Myocyte (in vitro differentiated cells): ENCODE measurements around the gene PDZD4. TPM values are rescaled to one million over a fixed set of nuclear protein-coding genes. Genes with fewer than 3 reads are reported as not detected.
A peak's percentile ranks its signal among the peaks of the same experiment; 100 is the strongest.

ENCODE experiments used
- DNase-seq: peaks from one replicate; pipeline ENCODE4 v3.0.0-alpha.2; 2012; ENCODE audit warnings: low read depth
- total RNA-seq: library from RNA; depleted of rRNA; stranded (reverse); fragments of >200 nt; gene quantifications from 2 replicates; pipeline ENCODE4 v1.2.3, GENCODE V29; 2014

The PDZD4 gene
- total RNA-seq, 1 donor from 2014 or later: 1.4 TPM

DNA sequence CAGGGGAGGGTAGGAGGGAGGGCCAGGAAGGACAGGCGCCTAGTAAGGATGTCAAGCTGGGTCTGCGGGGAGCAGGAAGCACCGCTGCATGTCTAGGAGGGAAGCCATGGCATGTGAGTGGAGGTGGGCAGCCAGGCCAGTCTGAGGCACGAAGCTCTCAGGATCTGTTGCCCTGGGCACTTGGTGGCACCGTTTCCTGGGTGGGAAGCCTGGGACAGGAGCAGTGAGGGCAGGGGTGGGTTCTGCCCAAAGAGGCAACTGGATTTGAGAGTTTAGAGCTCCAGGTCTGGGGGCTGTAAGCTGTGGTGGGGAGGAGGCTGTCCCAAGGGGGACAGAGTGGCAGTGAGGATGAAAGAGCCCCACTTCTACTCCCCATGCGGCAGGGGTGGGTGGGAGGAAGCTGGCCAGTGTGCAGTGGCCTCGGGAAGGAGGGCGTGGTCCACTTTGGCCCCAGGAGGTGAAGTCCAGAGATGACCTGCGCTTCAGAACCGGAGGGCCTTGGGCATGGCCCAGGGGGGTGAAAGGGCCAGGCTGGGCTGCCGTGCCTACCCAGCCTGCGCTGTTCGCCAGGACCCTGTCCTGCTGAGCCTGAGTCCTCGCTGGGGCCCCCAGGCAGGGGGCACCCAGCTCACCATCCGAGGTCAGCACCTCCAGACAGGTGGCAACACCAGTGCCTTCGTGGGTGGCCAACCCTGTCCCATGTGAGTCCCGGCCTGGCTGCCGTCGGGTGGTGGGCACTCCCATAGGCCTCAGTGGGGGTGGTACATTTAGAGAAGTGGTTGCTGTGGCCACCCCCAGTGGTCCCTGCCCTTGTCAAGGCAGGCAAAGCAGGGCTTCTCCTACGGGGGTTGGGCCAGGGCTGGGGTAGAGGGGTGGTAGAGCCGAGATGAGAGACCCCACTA, 57.8 kb downstream of the PDZD4 start:
- no peak for DNase-seq

DNA sequence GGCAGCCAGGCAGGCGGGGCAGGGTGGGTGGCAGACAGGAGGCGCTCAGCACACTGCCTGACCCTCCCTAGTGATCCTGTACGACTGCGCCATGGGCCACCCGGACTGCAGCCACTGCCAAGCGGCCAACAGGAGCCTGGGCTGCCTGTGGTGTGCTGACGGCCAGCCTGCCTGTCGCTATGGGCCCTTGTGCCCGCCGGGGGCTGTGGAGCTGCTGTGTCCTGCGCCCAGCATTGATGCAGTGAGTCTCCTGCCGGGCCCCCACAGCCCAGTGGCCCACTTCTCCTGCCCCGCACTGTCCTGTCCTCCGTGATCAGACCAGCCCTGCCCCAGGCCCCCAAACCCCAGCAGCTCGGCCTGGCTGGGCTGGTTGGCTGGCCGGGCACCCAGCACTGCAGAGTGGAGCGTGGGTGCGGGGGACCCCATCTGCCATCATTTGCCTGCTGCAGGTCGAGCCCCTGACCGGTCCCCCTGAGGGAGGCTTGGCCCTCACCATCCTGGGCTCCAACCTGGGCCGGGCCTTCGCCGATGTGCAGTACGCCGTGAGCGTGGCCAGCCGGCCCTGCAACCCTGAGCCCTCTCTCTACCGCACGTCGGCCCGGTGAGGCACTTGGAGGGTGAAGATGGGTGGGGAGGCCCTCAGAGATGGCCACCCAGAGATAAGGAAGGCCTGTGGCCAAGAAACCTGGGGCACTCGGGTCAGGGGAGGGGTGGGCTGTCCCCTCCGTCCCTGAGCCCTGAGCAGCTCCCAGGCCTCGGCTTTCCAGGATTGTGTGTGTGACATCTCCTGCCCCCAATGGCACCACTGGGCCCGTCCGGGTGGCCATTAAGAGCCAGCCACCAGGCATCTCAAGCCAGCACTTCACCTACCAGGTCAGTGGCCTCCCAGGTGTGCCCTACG, 58.7 kb downstream of the PDZD4 start:
- no peak for DNase-seq

DNA sequence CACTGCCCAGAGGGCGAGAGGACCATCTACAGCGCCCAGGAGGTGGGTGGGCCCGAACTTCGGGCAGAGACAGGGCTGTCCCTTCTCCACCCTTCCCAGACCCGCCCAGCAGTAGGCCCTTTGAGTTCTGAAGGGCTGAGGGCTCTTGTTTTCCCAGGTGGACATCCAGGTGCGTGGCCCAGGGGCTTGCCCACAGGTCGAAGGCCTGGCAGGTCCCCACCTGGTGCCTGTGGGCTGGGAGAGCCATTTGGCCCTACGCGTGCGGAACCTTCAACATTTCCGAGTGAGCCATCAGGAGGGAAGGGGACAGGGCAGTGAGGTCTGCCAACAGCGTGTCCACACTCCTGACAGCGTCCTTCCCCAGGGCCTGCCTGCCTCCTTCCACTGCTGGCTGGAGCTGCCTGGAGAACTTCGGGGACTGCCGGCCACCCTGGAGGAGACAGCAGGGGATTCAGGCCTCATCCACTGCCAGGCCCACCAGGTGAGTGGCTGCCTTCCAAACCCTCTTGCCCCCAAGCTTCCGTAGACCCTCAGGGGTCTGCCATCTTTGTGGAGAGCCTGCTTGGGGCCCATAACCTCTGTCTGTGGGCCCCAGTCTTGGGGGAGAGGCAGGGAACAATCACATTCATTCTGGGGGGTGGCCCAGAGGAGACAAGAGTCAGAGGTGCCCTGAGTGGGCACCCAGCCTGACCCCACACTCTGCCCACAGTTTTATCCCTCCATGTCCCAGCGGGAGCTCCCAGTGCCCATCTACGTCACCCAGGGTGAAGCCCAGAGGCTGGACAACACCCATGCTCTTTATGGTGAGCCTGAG, 59.5 kb downstream of the PDZD4 start:
- no peak for DNase-seq

DNA sequence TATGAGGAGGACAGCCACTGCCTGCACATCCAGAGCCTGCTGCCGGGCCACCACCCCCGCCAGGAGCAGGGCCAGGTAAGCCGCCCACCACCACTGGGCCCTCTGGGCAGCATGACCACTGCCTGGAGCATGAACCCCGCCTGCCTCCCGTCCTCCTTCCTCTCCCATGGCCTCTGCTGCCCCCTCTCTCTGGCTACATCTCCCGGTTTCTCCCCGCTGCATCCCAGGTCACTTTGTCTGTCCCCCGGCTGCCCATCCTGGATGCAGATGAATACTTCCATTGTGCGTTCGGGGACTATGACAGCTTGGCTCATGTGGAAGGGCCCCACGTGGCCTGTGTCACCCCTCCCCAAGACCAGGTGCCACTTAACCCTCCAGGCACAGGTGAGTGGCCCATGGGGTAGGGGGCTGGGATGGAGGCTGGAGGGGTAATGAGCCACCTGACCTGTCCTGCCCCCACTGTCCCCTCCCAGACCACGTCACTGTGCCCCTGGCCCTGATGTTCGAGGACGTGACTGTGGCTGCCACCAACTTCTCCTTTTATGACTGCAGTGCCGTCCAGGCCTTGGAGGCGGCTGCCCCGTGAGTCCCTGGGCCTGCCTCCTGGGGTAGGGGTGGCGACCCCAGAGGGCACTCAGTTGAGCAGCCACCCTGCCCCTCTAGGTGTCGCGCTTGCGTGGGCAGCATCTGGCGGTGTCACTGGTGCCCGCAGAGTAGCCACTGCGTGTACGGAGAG, 60.3 kb downstream of the PDZD4 start:
- DNase-seq: no peak

DNA sequence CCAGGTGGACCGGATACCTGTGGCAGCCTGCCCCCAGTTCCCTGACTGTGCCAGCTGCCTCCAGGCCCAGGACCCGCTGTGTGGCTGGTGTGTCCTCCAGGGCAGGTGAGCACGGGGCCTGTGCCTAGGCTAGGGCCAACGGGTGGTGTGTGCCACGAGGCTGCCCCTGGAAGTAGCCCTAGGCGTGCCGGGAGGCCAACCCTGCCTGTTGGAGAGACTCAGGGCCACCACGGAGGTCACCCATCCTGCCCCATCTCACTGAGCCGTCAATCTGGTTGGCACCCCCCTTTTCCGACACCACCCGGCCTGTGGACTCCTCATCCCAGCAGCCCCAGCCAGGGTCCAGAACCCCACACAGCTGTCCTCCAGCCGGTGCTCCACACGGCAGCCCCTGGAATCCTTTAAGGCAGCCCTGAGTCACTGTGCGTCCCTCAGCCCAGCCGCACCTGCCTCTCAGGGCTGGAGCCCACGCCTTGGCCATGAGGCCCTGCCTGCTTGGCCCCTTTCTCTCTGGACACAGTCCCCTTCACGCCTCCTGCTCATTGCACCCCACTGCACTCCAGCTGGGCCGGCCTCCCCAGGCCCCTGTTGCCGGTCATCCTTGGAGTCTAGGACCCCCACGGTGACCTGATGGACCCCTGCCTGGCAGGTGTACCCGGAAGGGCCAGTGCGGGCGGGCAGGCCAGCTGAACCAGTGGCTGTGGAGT, 61.0 kb downstream of the PDZD4 start:
- no peak for DNase-seq

DNA sequence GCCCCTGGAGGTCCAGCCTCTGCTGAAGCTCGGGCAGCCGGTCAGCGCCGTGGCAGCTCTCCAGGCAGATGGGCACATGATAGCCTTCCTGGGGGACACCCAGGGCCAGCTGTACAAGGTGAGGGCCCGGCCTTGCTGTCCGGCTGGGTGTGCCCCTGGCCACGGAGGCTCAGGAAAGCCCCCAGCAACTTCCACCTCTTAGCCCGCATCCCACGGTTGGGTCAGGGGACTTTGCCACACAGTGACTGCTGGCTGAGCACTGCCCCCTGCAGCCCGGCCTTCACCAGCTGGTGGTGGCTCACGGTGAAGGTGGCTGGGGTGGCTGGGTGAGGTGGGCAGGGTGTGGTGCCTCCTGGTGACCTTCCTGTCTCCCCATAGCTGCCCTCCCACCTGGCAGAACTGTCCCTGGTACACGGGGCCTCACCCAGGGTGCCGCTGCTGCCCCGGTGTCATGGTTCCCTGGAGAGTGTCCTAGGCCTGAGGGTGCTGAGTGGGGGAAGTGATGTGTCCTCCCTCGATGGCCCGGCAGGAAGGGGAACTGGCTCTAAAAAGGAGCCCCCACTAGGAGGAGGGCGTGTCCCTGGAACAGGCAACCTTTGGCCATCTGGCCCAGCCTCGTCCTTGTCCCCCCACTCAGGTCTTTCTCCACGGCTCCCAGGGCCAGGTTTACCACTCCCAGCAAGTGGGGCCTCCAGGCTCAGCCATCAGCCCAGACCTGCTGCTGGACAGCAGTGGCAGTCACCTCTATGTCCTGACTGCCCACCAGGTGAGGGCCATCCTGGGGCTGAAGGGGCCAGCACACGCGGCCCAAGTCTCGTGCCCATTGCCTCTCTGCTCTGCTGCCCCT, 61.8 kb downstream of the PDZD4 start:
- no peak for DNase-seq

DNA sequence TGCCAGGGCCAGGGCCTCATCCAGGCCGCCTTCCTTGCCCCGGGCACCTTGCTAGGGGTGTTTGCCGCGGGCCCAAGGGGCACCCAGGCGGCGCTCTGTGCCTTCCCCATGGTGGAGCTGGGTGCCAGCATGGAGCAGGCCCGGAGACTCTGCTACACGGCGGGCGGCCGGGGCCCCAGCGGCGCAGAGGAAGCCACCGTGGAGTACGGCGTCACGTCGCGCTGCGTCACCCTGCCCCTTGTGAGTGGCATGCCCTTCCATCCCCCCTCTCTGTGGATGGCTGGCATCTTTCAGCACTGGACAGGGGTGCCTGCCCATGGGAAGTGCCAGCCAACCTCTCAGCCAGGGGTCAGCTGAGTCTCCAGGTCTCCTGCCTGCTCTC, 62.7 kb downstream of the PDZD4 start:
- no peak for DNase-seq

DNA sequence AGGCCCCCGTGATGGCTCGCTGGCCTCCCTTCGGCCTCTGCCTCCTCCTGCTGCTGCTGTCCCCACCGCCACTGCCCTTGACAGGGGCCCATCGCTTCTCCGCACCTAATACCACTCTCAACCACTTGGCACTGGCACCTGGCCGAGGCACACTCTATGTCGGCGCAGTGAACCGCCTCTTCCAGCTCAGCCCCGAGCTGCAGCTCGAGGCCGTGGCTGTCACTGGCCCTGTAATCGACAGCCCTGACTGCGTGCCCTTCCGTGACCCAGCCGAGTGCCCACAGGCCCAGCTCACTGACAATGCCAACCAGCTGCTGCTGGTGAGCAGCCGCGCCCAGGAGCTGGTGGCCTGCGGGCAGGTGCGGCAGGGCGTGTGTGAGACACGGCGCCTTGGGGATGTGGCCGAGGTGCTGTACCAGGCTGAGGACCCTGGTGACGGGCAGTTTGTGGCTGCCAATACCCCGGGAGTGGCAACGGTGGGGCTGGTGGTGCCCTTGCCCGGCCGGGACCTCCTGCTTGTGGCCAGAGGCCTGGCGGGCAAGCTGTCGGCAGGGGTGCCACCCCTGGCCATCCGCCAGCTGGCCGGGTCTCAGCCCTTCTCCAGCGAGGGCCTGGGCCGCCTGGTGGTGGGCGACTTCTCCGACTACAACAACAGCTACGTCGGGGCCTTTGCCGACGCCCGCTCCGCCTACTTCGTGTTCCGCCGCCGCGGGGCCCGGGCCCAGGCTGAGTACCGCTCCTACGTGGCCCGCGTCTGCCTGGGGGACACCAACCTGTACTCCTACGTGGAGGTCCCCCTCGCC, 63.3 kb downstream of the PDZD4 start:
- peak; percentile 41 for DNase-seq

DNA sequence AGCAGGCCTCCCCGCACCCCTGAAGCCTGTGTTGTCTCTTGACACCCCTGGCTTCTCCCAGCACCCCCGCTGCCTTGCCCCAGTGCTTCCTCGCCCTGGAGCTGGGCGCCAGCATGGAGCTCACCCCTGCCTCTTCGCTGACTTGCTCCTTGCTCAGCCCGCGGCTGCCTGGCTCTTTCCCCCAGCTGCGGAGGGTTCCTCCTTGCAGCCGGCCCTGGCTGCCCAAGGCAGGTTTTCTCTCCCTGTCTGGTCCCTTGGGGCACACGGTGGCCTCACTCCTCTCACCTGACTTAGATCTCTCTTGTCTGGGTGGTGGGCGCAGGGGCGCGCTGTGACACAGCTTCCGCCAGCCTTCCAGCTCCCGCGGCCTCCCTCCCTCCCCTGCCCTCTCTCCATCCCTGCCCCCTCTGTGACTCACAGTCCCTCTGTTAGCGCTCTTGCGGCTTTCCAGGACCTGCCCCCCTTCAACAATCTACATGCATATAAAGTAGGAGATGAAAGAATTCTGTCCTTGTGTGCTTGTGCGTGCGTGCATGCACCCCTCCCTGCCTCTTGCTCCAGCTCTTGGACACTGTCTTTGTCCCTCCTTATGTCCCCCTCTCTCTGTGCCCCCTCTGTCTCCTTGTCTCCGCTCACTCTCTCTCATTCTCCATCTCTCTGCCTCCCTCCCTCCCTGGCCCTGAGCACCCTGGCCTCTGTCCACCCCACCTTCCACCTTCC, 64.1 kb downstream of the PDZD4 start:
- peak; percentile 36 for DNase-seq

DNA sequence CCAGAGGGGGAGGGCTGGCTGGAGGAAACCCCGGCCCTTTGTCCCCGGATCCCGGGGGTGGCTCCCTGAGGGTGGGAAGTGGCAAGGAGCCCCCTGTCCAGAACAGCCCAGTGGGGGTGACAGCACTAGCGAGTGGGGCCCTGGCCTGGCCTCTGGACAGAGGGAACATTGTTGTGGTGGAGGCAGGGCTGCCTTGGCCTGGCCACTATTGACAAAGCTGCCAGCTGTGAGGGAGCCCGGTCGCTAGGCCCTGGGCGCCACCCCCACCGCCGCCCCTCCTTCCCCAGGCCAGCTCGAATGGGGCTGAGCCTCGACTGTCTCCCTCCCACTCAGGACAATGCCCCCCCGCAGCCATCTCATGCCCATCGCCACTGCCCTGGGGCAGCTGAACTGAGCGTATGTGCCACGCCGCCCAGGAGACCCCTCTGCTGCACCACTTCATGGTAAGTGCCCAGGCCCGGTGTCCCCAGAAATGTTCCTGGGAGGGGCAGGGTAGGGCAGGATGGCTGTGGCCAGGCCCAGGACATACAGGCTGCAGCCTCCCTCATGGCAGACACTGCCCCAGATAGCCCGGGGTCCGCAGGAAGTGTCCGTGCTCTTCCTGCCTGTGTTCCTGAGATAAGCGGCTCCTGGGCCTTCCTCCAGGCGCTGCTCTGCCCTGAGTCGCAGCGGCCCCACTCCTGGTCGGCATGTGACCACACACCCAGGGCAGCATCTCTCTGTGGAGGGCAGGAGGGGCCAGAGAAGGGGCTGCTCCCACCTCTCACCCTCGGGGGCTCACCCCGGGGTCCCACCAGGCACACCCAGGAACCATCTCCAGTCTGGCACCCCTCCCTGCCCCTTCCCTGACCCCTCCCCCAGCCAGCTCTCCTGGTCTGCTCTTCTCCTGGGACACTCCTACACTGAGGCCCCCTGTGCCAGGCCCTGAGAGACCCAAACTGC, 64.9 kb downstream of the PDZD4 start:
- peak; percentile 41 for DNase-seq

DNA sequence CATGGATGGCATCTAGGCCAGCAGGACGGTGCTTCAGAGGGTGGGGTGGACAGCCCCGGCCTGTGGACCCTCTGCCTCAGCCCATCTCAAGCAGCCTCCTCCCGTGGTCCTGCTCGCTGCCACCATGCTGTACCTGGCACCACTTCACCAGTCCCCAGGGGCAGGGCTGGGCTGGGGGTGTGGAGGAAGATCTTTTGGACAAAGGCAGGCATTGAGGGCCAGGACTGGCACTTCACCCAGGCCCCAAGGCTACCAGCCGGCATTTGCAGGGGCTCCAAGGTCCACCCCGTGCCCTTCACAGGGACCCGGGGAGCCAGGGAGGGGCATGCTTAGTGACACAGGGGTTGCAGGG, 65.6 kb downstream of the PDZD4 start:
- DNase-seq: no peak

DNA sequence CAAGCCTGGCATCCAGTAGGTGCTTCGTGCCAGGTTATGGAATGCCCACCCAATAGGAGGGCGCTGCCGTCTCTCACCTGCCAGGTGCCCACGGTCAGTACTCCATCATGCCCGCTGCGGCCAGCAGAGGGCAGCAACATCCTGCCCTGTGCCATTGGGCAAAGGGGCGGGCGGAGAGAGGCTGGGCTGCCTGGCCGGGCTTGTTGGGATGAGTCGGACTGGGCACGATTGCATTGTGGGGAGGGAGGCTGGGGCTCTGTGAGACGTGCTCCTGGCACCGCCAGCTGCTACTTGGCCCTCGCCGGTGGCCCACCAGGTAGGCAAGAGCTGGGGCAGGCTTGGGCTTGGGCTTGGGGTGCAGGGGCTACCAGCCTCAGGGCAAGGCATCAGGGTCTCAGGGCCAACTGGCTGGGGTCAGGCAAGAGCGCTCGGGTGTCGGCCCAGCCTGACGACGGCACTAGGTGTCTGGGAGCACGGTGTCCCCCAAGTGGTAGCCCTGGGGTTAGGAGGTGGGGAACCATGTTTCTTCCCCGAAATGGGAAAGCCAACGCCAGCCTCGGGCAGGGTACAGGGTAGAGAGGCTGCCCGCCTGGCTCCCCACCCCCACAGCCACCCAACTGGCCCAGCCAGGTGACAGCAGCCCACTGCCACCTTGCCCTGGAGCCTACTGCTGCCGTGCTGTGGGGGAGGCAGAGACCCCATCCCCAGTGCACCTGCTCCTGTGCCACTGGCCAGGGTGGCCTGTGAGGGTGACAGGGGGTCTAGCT, 66.2 kb downstream of the PDZD4 start, which contains the start of gene PLXNB3:
Gene PLXNB3, plus strand, starts transcription at position 261 of the 767 bp plus-strand sequence. CDS start 1,287 bp downstream, outside the sequence.
- DNase-seq: peak; percentile 77

DNA sequence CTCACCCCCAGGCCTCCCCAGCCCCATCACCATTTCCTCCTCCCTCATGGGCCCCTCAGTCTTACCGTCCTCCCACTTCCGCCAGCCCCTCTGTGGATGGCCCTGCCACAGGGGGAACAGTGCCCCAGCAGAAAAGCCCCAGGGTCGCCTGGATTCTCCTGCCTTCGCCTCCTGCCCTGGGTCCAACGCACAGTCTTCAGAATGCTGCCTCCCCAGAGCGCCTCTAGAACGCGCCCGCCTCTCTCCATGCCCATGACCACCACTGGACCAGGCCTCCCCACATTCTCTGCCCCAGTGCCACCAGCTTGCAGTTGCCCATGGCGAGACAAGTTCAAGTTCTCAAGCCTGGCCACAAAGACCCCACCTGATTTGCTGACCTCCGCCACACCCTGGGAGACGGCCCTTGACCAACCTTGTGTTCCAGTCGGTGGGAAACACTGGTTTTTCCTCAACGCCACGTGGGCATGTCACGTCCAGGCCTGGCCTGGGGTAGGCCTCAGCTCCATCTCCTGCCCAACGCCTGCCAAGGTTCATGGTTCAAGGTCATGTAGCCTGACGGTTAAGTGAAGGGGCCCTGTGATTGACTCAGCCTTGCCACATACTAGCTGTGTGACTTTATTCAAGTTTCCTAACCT, 66.9 kb downstream of the PDZD4 start:
- DNase-seq: no peak

DNA sequence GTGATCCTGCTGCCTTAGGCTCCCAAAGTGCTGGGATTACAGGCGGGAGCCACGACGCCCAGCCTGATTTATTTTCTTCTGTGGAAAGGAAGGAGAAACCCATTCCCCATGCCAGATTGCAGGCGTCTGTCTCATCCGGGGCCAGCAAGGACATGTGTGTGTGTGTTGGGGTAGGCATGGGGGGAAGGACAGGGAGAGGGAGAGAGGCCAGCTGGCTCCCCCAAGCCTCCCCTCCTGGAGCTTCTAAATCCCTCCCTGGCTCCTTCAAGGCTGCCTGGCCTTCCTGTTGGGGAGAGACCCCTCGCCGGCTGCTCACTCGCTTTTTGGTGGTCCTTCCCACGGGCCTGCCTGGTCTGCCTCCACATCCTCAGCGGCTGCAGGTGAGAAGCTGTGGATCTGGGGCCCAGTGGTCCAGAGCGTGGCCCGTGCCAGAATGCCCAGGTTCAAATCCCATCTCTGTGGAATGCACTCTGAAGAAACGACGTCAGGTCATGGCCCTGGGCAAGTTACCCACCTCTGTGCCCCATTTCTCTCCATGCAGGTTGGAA, 67.6 kb downstream of the PDZD4 start:
- no peak for DNase-seq

DNA sequence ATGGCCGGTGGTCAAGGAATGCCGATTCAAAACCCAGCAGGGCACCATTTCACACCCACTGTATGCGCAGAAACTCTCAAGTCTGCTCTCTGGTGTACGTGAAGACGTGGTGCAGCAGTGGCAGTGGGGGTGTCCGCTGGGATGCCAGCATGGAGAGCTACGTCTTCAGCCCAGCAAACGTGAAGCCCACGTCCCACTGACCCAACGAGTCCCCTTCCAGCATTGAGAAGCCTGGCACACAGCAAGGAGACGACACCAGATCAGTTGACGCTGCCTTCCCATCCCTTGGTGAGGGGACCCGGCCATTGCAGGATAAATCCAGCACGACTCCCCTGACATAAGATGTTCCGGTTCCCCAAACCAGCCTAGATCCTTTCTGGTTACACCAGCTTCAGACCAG, 68.5 kb downstream of the PDZD4 start:
- DNase-seq: no peak
